ENCODE measurements around the gene SOX6. TPM values are rescaled to one million over a fixed set of nuclear protein-coding genes. Genes with fewer than 3 reads are reported as not detected.

The SOX6 gene
- total and polyA plus RNA-seq, 2 donors (not counting 3 experiments of a cell fraction or from before 2014, with no cell fraction given), result 0.14 to 3.7 TPM

DNA sequence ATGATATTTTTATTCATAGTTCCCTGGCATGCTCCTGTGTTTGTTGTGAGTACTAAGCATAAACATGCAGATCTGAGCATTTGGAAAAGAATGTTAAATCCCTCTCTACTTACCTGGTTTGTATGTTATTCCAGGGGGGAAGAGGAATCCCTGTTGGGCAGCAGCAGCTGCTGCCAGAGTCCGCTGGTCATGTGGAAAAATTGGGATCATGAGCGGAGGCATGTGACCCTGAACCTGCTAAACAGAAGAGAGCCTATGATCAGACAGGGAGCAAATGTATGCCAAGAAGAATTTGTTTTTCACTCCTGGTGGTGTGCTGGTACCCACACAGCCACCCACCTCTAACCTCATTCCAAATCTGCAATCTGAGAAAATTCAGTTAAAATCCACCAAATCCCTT lies 244.7 kb downstream of the SOX6 start:
- dilution Hi-C loops (cut with MboI; ENCODE audit: extremely low pct_ligation_motif_present, low sequenced_read_pairs), result no loop called here

More for the DNA sequence above, 244.7 kb downstream of the SOX6 start:
- Histone ChIP-seq H2AFZ (ENCODE audit: low read depth, low read length) (no peak overlapping the region), H3K4me3 (replicated peaks in 1 of 3; ENCODE audit: insufficient read depth in 1 of 3, low read depth in 1 of 3, low read length in 3 of 3) (no peak overlapping the region), H3K79me2 (ENCODE audit: control insufficient read depth, insufficient read depth, low read length) (no peaks in the 10 kb centered on the region), H3K9me3 (replicated peaks; ENCODE audit: control insufficient read depth, insufficient read depth, low read length) (no peaks in the 10 kb centered on the region), H3K36me3 (ENCODE audit: control insufficient read depth in 2 of 2, extremely low read depth in 1 of 2, insufficient read depth in 2 of 2, low read length in 2 of 2) (no peaks in the 10 kb centered on the region), H3K9ac (replicated peaks; ENCODE audit: extremely low read depth, insufficient read depth, low read length) (no peak overlapping the region), H3K27me3 (ENCODE audit: control insufficient read depth in 2 of 2, insufficient read depth in 2 of 2, low read length in 2 of 2) (no peaks in the 10 kb centered on the region), H3K4me2 (ENCODE audit: insufficient read depth, low read length) (no peak overlapping the region), H3K9me1 (replicated peaks; ENCODE audit: control insufficient read depth, extremely low read depth, insufficient read depth, low read length) (no peaks in the 10 kb centered on the region), H4K20me1 (replicated peaks; ENCODE audit: control insufficient read depth, extremely low read depth, insufficient read depth, low read length) (no peaks in the 10 kb centered on the region), H3K27ac (ENCODE audit: insufficient read depth, low read depth, low read length) (no peak overlapping the region), H3K4me1 (ENCODE audit: control insufficient read depth, extremely low read depth, insufficient read depth, low read length) (no peaks in the 10 kb centered on the region)
- DNase-seq (ENCODE audit: low read depth, low spot score), result no peak
- intact Hi-C loops (cut with micrococcal nuclease), result no loop called here
- TF ChIP-seq, protein P1, sequence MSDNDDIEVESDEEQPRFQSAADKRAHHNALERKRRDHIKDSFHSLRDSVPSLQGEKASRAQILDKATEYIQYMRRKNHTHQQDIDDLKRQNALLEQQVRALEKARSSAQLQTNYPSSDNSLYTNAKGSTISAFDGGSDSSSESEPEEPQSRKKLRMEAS (IDR thresholded peaks at IDR 0.05; ENCODE audit: insufficient read depth, insufficient read length), result no peak
- TF ChIP-seq FOS (IDR thresholded peaks at IDR 0.05; ENCODE audit: borderline replicate concordance, insufficient read depth, low read length) (no peak), MYC (IDR thresholded peaks at IDR 0.05; ENCODE audit: low read depth, low read length) (no peak), POLR2A (IDR thresholded peaks at IDR 0.05; ENCODE audit: low read depth, low read length) (no peak), EZH2 (IDR thresholded peaks at IDR 0.05; ENCODE audit: borderline replicate concordance, low read depth, low read length, severe bottlenecking) (no peak), JUN (IDR thresholded peaks at IDR 0.05; ENCODE audit: borderline replicate concordance, insufficient read depth, insufficient read length, low read depth) (no peak), POLR2AphosphoS5 (IDR thresholded peaks at IDR 0.05; ENCODE audit: insufficient read depth, low read depth, low read length) (no peak), GATA2 (IDR thresholded peaks at IDR 0.05; ENCODE audit: insufficient read depth, insufficient read length, low read depth, low read length) (no peak)
- TF ChIP-seq, protein P2, sequence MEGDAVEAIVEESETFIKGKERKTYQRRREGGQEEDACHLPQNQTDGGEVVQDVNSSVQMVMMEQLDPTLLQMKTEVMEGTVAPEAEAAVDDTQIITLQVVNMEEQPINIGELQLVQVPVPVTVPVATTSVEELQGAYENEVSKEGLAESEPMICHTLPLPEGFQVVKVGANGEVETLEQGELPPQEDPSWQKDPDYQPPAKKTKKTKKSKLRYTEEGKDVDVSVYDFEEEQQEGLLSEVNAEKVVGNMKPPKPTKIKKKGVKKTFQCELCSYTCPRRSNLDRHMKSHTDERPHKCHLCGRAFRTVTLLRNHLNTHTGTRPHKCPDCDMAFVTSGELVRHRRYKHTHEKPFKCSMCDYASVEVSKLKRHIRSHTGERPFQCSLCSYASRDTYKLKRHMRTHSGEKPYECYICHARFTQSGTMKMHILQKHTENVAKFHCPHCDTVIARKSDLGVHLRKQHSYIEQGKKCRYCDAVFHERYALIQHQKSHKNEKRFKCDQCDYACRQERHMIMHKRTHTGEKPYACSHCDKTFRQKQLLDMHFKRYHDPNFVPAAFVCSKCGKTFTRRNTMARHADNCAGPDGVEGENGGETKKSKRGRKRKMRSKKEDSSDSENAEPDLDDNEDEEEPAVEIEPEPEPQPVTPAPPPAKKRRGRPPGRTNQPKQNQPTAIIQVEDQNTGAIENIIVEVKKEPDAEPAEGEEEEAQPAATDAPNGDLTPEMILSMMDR (IDR thresholded peaks at IDR 0.05; ENCODE audit: extremely low read depth in 1 of 2, insufficient read depth in 1 of 2, low read depth in 1 of 2, low read length in 2 of 2), result no peak
- CTCF ChIA-PET, result interaction anchor here (1.1 to 1.4 kb wide), 2 partner anchors 8 to 12 kb away, joined by 3 read pairs; no protein-coding TSS in a partner anchor
- POLR2A ChIA-PET, result no interaction called here
- no peak for FAIRE-seq
- BruUV-seq (replicated peaks), result no TSS peak
